Activated CD4-positive, alpha-beta T cell treated with anti-CD3 and anti-CD28 coated beads for 24 hours (primary cell): ENCODE measurements around the gene MZT2A.
"Not testable (repeated sequence)": the region's sequence is repeated elsewhere in the genome, so short reads cannot be mapped to it uniquely, and the experiment has no call there.

Source experiments
- DNase-seq, 2 donors: peaks; one replicate each; pipeline ENCODE4 v3.0.0-alpha.2; 2020; ENCODE audit warnings: low read depth in 2 of 2

MZT2A gene

GRCh38 chr2:131520526-131520925, 28.3 kb upstream of the MZT2A start:
- no peak for DNase-seq

GRCh38 chr2:131519871-131520470, 27.8 kb upstream of the MZT2A start:
- DNase-seq: not testable (repeated sequence)

- no peak for DNase-seq
Observed at GRCh38 chr2:131519466-131519865, 27.3 kb upstream of the MZT2A start.

- DNase-seq: not testable (repeated sequence)
Observed at GRCh38 chr2:131518531-131518930, 26.3 kb upstream of the MZT2A start.

- not testable (repeated sequence) for DNase-seq
Observed at GRCh38 chr2:131517856-131518255, 25.7 kb upstream of the MZT2A start.

- DNase-seq: no peak
Observed at GRCh38 chr2:131517106-131517831, 25.1 kb upstream of the MZT2A start.

- DNase-seq: not testable (repeated sequence)
Observed at GRCh38 chr2:131516621-131517020, 24.4 kb upstream of the MZT2A start.

GRCh38 chr2:131516011-131516410, 23.8 kb upstream of the MZT2A start:
- no peak for DNase-seq

- not testable (repeated sequence) for DNase-seq
Observed at GRCh38 chr2:131515235-131515634, 23.0 kb upstream of the MZT2A start.

- DNase-seq: not testable (repeated sequence)
Observed at GRCh38 chr2:131514408-131515166, 22.4 kb upstream of the MZT2A start.

- not testable (repeated sequence) for DNase-seq
Observed at GRCh38 chr2:131511969-131512870, 20.0 kb upstream of the MZT2A start.

- not testable (repeated sequence) for DNase-seq
Observed at GRCh38 chr2:131511291-131511968, 19.2 kb upstream of the MZT2A start.

- DNase-seq: no peak
Observed at GRCh38 chr2:131509615-131510014, 17.4 kb upstream of the MZT2A start.

- DNase-seq: not testable (repeated sequence)
Observed at GRCh38 chr2:131504082-131504750, 12.0 kb upstream of the MZT2A start.

GRCh38 chr2:131503587-131503986, 11.4 kb upstream of the MZT2A start:
- not testable (repeated sequence) for DNase-seq

GRCh38 chr2:131498321-131498973, 6.2 kb upstream of the MZT2A start:
- not testable (repeated sequence) for DNase-seq

GRCh38 chr2:131495506-131495905, 3.3 kb upstream of the MZT2A start:
- DNase-seq: not testable (repeated sequence)

GRCh38 chr2:131493199-131493968, 1.2 kb upstream of the MZT2A start:
- DNase-seq: no peak
